Type B pancreatic cell (in vitro differentiated cells): ENCODE measurements around the gene MTA1. TPM values are rescaled to one million over a fixed set of nuclear protein-coding genes. Genes with fewer than 3 reads are reported as not detected.

ENCODE experiments used
- DNase-seq: peaks from one replicate; pipeline ENCODE4 v3.0.0; 2021; ENCODE audit warnings: mixed read lengths; ENCODE audit not compliant: unreplicated experiment; ENCODE audit errors: extremely low spot score
- H3K27ac Mint-ChIP-seq: 2 replicates; pipeline ENCODE4 v1.8.0; 2021; ENCODE audit warnings: mild to moderate bottlenecking, mixed read lengths
- H3K27me3 Mint-ChIP-seq: 2 replicates; pipeline ENCODE4 v1.8.0; 2021; ENCODE audit warnings: mixed read lengths
- H3K36me3 Mint-ChIP-seq: 2 replicates; pipeline ENCODE4 v1.8.0; 2021; ENCODE audit warnings: mixed read lengths
- H3K4me1 Mint-ChIP-seq: one replicate; pipeline ENCODE4 v1.8.0; 2021; ENCODE audit warnings: mixed read lengths; ENCODE audit not compliant: unreplicated experiment
- H3K4me3 Mint-ChIP-seq: 2 replicates; pipeline ENCODE4 v1.8.0; 2021; ENCODE audit warnings: mild to moderate bottlenecking, mixed read lengths
- H3K9me3 Mint-ChIP-seq: 2 replicates; pipeline ENCODE4 v1.8.0; 2021; ENCODE audit warnings: mixed read lengths
- CTCF ChIP-seq: fragments of 200-600 bp; sonication (generic); conservative IDR thresholded peaks from 2 replicates; pipeline ENCODE4 v1.5.0; 2021; ENCODE audit warnings: antibody characterized with exemption, mild to moderate bottlenecking
- total RNA-seq: library from RNA; stranded (reverse); gene quantifications from 2 replicates; pipeline ENCODE4 v1.2.1, GENCODE V29; 2021; ENCODE audit warnings: low replicate concordance

Gene MTA1
- total RNA-seq, 1 donor from 2014 or later: 194 TPM

GRCh38 chr14:105385698-105386365, 33.8 kb upstream of the MTA1 start:
- no peak overlapping the region for H3K27ac Mint-ChIP-seq
- no peak for DNase-seq
- H3K36me3 Mint-ChIP-seq: peaks cover 4% of the 10 kb centered on the region
- H3K4me3 Mint-ChIP-seq: no peak overlapping the region
- H3K4me1 Mint-ChIP-seq: no peaks in the 10 kb centered on the region
- H3K27me3 Mint-ChIP-seq: no peaks in the 10 kb centered on the region
- no peaks in the 10 kb centered on the region for H3K9me3 Mint-ChIP-seq
- TF ChIP-seq CTCF: no peak

GRCh38 chr14:105386581-105387529, 32.8 kb upstream of the MTA1 start:
- TF ChIP-seq CTCF: peak; percentile 16
- H3K27me3 Mint-ChIP-seq: no peaks in the 10 kb centered on the region
- H3K27ac Mint-ChIP-seq: no peak overlapping the region
- no peak overlapping the region for H3K4me3 Mint-ChIP-seq
- no peak for DNase-seq
- no peaks in the 10 kb centered on the region for H3K4me1 Mint-ChIP-seq
- no peaks in the 10 kb centered on the region for H3K9me3 Mint-ChIP-seq
- peaks cover 4% of the 10 kb centered on the region for H3K36me3 Mint-ChIP-seq

DNA sequence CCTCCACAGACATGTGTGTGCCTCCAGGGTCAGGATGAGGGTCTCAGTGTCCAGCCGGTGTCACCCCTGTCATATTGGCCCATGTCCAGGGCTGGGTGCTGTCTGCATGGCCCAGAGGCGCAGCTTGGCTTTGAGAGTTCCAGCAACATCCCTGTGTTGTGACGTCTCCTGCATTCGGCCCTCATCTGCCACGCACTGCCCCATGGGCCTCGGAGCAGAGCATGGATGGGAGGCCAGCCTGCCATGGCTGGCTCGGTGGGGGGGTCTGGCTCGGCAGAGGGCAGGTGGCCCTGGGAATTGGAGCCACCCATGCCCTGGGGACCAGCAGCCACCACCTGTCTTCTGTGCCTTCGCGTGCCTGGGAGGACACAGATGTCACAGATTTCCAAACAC, 32.1 kb upstream of the MTA1 start:
- H3K27me3 Mint-ChIP-seq: no peaks in the 10 kb centered on the region
- peaks cover 4% of the 10 kb centered on the region for H3K36me3 Mint-ChIP-seq
- no peak overlapping the region for H3K27ac Mint-ChIP-seq
- DNase-seq: no peak
- no peaks in the 10 kb centered on the region for H3K9me3 Mint-ChIP-seq
- no peaks in the 10 kb centered on the region for H3K4me1 Mint-ChIP-seq
- no peak overlapping the region for H3K4me3 Mint-ChIP-seq
- no peak for TF ChIP-seq CTCF

GRCh38 chr14:105388110-105388951, 31.3 kb upstream of the MTA1 start:
- Mint-ChIP-seq H3K27me3 (no peaks in the 10 kb centered on the region), H3K27ac (peak overlapping the region; percentile 51), H3K4me3 (no peak overlapping the region), H3K36me3 (peaks cover 4% of the 10 kb centered on the region), H3K9me3 (no peaks in the 10 kb centered on the region), H3K4me1 (no peaks in the 10 kb centered on the region)
- DNase-seq: no peak
- no peak for TF ChIP-seq CTCF

DNA sequence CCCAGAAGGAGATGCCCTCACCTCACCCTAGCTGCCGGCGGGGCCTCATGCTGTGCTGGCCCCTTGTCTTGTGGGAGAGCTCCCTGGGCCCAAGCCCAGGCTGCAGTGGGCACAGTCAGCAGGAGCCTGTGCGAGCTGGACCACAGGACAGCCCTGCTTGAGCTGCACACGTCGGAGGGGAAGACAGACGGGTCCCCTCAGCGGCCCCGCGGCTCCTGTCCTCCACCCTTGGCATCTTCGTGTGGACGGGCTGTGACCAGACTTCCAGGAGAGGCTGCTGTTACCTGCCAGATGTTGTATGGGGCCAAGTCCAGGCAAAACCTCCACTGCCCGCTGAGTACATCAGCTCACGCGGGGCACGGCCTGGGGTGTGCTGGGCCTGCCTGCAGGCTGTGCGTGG, 30.7 kb upstream of the MTA1 start:
- no peak for TF ChIP-seq CTCF
- Mint-ChIP-seq H3K27ac (no peak overlapping the region), H3K36me3 (no peaks in the 10 kb centered on the region), H3K4me3 (no peak overlapping the region), H3K9me3 (no peaks in the 10 kb centered on the region), H3K4me1 (no peaks in the 10 kb centered on the region), H3K27me3 (no peaks in the 10 kb centered on the region)
- no peak for DNase-seq
